B cell (primary cell): ENCODE data around the gene TAF11L6.
"Not testable (repeated sequence)": the region's sequence is repeated elsewhere in the genome, so short reads cannot be mapped to it uniquely, and the experiment has no call there.

Source experiments
- CTCF ChIP-seq: fragments of 200-600 bp; IDR thresholded peaks from one replicate; pipeline ENCODE4 v1.8.0; 2022; ENCODE audit warnings: antibody characterized with exemption, mild to moderate bottlenecking
- EZH2 ChIP-seq: IDR thresholded peaks from 2 replicates; pipeline ENCODE4 v1.6.1; 2012; ENCODE audit warnings: borderline replicate concordance, low read depth, mild to moderate bottlenecking, moderate library complexity, low read length; ENCODE audit not compliant: insufficient read depth, poor library complexity, severe bottlenecking

- TF ChIP-seq EZH2, CTCF: not testable (repeated sequence)
These were observed 30.5 kb upstream of the TAF11L6 start, which contains the start of gene TAF11L2 for GRCh38 chr5:17497931-17498330.
